ENCODE measurements around the gene ATP6V0D1.

- TF ChIP-seq ARNT (IDR thresholded peaks at IDR 0.05) (no peak), ZNF384 (IDR thresholded peaks at IDR 0.05) (no peak), SP1 (IDR thresholded peaks at IDR 0.05) (no peak), LEF1 (IDR thresholded peaks at IDR 0.05; ENCODE audit: borderline replicate concordance) (no peak), FOXM1 (IDR thresholded peaks at IDR 0.05; ENCODE audit: borderline replicate concordance) (no peak), BHLHE40 (IDR thresholded peaks at IDR 0.05; ENCODE audit: borderline replicate concordance) (no peak), SUZ12 (IDR thresholded peaks at IDR 0.05) (no peak), TARDBP (IDR thresholded peaks at IDR 0.05) (no peak), L3MBTL2 (conservative IDR thresholded peaks at IDR 0.05) (no peak), FOXA1 (IDR thresholded peaks at IDR 0.05) (no peak), NFRKB (IDR thresholded peaks at IDR 0.05) (no peak), PKNOX1 (IDR thresholded peaks at IDR 0.05) (no peak), CTBP1 (IDR thresholded peaks at IDR 0.05; ENCODE audit: borderline replicate concordance) (no peak)
Observed at GRCh38 chr16:67419931-67420330, 61.0 kb downstream of the ATP6V0D1 start.

Data from HEK293T (cell line).